ENCODE measurements around the gene CREB5. TPM values are rescaled to one million over a fixed set of nuclear protein-coding genes. Genes with fewer than 3 reads are reported as not detected.

Gene CREB5
- total RNA-seq, 1 experiment from 2014 or later, result 0.49 TPM

DNA sequence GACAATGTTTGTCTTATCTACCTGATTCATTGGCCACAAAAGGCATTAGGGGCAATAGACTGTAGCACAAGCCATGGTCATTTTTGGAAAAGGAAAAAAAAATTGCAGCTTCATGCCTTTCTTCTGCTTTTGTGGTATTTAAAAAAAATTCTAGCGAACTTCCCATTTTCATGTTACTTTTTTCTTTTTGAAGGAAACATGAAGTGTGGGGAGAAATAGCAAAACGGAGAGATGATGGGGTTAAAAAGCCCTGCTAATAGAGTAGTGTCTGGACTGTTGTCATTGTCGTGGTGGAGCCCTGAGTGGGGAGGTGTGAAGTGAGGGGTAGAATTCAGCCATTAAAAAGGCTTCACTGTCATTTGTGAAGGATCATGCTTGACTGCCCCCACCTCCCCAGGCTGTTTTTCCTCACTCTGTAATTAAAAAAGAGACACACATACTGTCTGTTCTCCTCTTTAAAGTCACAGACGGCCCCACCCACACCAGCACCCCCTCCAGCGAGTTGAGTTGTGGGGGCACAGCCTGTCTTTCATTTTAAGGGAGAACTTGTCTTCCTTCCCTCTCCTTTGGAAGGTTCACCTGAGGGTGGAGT lies 272.4 kb downstream of the CREB5 start:
- peaks cover 12 to 15% of the 10 kb centered on the region in 2 experiments for H3K4me1 ChIP-seq (ENCODE audit: control insufficient read depth in 1 of 2, insufficient read depth in 2 of 2, low read length in 2 of 2)
- H3K9me3 ChIP-seq (ENCODE audit: control insufficient read depth in 1 of 2, insufficient read depth in 1 of 2, low read depth in 1 of 2, low read length in 2 of 2), result no peaks in the 10 kb centered on the region
- intact Hi-C loops (cut with micrococcal nuclease), result no loop called here
- ATAC-seq (no peak), DNase-seq (ENCODE audit: low read depth, low spot score) (no peak)
- H3K27me3 ChIP-seq (ENCODE audit: insufficient read depth, low read length), result 0 out of 2 replicates have a peak, but pooled peaks cover 3% of the 10 kb centered on the region
- H3K4me3 ChIP-seq (replicated peaks in 1 of 2; ENCODE audit: low read depth in 1 of 2, low read length in 2 of 2), result no peak overlapping the region
- no TSS peak for BruUV-seq (replicated peaks)
- no peak overlapping the region for H3K9ac ChIP-seq (ENCODE audit: low read length)
- TF ChIP-seq JUND (IDR thresholded peaks at IDR 0.05), result no peak
- no peak for TF ChIP-seq YY1 (IDR thresholded peaks at IDR 0.05; ENCODE audit: extremely low read depth, insufficient replicate concordance, low read depth, low read length)
- TF ChIP-seq, protein P1, sequence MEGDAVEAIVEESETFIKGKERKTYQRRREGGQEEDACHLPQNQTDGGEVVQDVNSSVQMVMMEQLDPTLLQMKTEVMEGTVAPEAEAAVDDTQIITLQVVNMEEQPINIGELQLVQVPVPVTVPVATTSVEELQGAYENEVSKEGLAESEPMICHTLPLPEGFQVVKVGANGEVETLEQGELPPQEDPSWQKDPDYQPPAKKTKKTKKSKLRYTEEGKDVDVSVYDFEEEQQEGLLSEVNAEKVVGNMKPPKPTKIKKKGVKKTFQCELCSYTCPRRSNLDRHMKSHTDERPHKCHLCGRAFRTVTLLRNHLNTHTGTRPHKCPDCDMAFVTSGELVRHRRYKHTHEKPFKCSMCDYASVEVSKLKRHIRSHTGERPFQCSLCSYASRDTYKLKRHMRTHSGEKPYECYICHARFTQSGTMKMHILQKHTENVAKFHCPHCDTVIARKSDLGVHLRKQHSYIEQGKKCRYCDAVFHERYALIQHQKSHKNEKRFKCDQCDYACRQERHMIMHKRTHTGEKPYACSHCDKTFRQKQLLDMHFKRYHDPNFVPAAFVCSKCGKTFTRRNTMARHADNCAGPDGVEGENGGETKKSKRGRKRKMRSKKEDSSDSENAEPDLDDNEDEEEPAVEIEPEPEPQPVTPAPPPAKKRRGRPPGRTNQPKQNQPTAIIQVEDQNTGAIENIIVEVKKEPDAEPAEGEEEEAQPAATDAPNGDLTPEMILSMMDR (IDR thresholded peaks at IDR 0.05 in 2 of 3, conservative IDR thresholded peaks at IDR 0.05 in 1 of 3; ENCODE audit: borderline replicate concordance in 1 of 3, insufficient read depth in 1 of 3, low read depth in 2 of 3, low read length in 2 of 3), result no peak
- TF ChIP-seq CBX3 (IDR thresholded peaks at IDR 0.05; ENCODE audit: low read depth), result no peak
- no peak for TF ChIP-seq CEBPB (IDR thresholded peaks at IDR 0.05; ENCODE audit: low read depth)
- TF ChIP-seq EGR1 (IDR thresholded peaks at IDR 0.05; ENCODE audit: low read depth), result no peak
- no peak for TF ChIP-seq REST (IDR thresholded peaks at IDR 0.05; ENCODE audit: low read depth)
- TF ChIP-seq ZNF274 (IDR thresholded peaks at IDR 0.05; ENCODE audit: low read depth, low read length), result no peak
- no peak for TF ChIP-seq SIN3A (IDR thresholded peaks at IDR 0.05; ENCODE audit: low read depth)
- H3K4me2 ChIP-seq (ENCODE audit: low read length), result peak overlapping the region; percentile 80; the same call in 1 of the 2 replicates
- no peaks in the 10 kb centered on the region for H4K20me1 ChIP-seq (ENCODE audit: insufficient read depth)
- POLR2A ChIA-PET, result no interaction called here
- H3K36me3 ChIP-seq (ENCODE audit: control insufficient read depth in 1 of 2, insufficient read depth in 2 of 2, low read length in 2 of 2), result no peaks in the 10 kb centered on the region
- H3K9me2 ChIP-seq (ENCODE audit: insufficient read depth), result no peaks in the 10 kb centered on the region
- no peak overlapping the region for H3K27ac ChIP-seq (ENCODE audit: low read depth, low read length)
- H2AFZ ChIP-seq (ENCODE audit: low read depth, low read length, poor library complexity, severe bottlenecking), result peak overlapping the region; percentile 93
- H3K79me2 ChIP-seq (ENCODE audit: insufficient read depth, low read length), result no peaks in the 10 kb centered on the region
- RAD21 ChIA-PET (ENCODE audit: low non-redundant PET in 1 of 2, low total read pairs in 2 of 2, uncharacterized antibody in 2 of 2, unreplicated experiment in 2 of 2), result no interaction called here
- CTCF ChIA-PET, result no interaction called here
